RWPE1 (cell line): ENCODE data around the gene TTBK1.
A peak's percentile ranks its signal among the peaks of the same experiment; 100 is the strongest.

Source experiments
- CTCF ChIA-PET: fragments of 350-600 bp; sonication (Branson Sonifier 250); formaldehyde crosslinking; extraction: SDS; loops from one replicate; lab custom pipeline; 2021; lab: Yijun Ruan, JAX
- POLR2A ChIA-PET: fragments of 400-600 bp; formaldehyde crosslinking; extraction: SDS; loops from one replicate; lab custom pipeline; 2020; ENCODE audit warnings: antibody characterized with exemption; ENCODE audit not compliant: low non-redundant PET; lab: Yijun Ruan, JAX
- DNase-seq: peaks from one replicate; pipeline ENCODE4 v3.0.0; 2012; ENCODE audit warnings: low spot score
- H3K27ac ChIP-seq: fragments of 450-650 bp; 2 replicates; pipeline ENCODE4 v1.5.1; 2017
- TF ChIP-seq, protein P1 (sequence below): fragments of 450-650 bp; conservative IDR thresholded peaks from 2 replicates; pipeline ENCODE4 v1.5.1; 2017; ENCODE audit warnings: low read depth, mild to moderate bottlenecking

Gene TTBK1

DNA sequence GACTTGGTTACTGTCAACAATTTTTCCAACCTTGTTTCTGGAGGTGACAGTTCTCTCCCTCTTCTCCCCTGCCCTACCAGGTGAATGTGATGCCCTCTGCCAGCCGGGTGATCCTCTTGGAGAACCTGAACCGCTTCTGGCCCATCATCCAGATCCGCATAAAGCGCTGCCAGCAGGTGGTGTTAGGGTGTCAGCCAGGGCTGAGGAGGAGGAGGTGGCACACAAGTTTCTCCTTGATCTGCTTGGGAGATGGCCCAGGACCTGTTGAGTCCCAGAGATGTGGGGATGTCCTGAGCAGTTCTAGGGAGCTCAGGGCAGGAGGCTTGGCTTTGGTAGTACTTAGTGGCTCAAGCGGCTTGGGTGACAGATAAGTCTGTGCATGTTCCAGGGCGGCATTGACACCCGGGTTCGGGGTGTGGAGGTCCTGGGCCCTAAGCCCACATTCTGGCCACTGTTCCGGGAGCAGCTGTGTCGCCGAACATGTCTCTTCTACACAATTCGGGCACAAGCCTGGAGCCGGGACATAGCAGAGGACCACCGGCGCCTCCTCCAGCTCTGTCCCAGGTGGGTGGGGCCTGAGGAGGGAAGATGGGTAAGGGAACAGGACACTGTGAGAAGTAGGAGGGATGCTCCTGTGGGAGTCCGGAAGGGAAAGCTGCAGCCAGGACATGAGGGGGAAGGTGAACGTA, 40.1 kb upstream of the TTBK1 start:
- ChIA-PET CTCF (no interaction called here), POLR2A (no interaction called here)
- no peak for DNase-seq
- TF ChIP-seq, protein P1, sequence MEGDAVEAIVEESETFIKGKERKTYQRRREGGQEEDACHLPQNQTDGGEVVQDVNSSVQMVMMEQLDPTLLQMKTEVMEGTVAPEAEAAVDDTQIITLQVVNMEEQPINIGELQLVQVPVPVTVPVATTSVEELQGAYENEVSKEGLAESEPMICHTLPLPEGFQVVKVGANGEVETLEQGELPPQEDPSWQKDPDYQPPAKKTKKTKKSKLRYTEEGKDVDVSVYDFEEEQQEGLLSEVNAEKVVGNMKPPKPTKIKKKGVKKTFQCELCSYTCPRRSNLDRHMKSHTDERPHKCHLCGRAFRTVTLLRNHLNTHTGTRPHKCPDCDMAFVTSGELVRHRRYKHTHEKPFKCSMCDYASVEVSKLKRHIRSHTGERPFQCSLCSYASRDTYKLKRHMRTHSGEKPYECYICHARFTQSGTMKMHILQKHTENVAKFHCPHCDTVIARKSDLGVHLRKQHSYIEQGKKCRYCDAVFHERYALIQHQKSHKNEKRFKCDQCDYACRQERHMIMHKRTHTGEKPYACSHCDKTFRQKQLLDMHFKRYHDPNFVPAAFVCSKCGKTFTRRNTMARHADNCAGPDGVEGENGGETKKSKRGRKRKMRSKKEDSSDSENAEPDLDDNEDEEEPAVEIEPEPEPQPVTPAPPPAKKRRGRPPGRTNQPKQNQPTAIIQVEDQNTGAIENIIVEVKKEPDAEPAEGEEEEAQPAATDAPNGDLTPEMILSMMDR: no peak
- no peak overlapping the region for H3K27ac ChIP-seq

DNA sequence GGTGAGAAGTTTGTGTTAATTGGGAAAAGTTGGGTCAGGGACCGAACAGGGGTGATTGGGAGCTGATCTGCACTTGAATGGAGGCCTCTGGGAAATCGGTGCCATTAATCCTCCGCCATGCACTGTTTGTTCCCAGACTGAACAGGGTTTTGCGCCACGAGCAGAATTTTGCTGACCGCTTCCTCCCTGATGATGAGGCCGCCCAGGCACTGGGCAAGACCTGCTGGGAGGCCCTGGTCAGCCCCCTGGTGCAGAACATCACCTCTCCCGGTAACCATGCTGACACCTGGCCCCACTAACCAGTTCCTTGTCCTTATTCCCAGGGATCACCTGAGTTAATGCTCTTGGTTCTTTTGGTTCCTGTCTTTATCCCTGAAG, 39.6 kb upstream of the TTBK1 start:
- TF ChIP-seq, protein P1: no peak
- no peak overlapping the region for H3K27ac ChIP-seq
- CTCF ChIA-PET: no interaction called here
- POLR2A ChIA-PET: no interaction called here
- DNase-seq: no peak

DNA sequence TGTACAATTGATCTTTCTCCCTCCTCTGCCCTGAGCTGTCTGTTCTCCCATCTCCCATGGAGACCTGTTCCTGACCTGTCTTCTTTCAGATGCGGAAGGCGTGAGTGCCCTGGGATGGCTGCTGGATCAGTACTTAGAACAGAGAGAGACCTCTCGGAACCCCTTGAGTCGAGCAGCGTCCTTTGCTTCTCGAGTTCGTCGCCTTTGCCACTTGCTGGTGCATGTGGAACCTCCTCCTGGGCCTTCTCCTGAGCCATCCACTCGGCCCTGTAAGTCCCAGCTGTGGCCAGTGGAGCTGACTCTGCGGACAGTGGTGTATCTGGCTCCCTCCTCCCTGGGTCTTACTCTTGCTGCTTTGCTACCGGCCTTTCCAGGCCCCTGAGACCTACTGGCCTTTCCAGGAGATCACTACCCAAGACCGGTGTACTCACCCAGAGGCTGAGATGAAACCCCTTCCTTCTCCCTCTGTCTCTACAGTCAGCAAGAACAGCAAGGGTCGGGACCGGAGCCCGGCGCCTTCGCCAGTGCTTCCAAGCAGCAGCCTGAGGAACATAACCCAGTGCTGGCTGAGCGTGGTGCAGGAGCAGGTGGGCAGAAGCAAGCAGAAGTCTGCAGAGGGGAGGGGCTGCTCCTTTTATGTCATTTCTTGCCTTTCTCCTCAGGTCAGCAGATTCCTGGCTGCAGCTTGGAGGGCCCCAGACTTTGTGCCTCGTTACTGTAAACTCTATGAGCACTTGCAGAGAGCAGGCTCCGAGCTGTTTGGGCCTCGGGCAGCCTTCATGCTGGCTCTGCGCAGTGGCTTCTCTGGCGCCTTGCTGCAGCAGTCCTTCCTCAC, 38.8 kb upstream of the TTBK1 start:
- TF ChIP-seq, protein P1: no peak
- H3K27ac ChIP-seq: no peak overlapping the region
- no peak for DNase-seq
- ChIA-PET CTCF (interaction anchor here (0.6 kb wide), 1 partner anchor 105 kb away, joined by 3 read pairs; no protein-coding TSS in a partner anchor), POLR2A (no interaction called here)

DNA sequence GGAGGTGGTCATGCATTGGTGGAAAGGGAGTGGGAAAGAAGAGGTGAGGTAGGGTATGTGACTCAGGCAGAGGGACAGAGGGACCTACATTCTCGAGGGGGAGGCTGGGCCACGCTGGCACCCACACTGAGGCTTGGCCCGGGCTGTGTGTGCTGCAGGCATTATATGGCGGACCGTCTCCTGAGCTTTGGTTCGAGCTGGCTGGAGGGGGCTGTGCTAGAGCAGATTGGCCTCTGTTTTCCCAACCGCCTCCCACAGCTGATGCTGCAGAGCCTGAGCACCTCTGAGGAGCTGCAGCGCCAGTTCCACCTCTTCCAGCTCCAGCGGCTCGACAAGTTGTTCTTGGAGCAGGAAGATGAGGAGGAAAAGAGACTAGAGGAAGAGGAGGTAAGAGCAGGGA, 37.4 kb upstream of the TTBK1 start:
- no peak for DNase-seq
- peak overlapping the region; percentile 21; the same call in 1 of the 2 replicates for H3K27ac ChIP-seq
- TF ChIP-seq, protein P1: no peak
- ChIA-PET CTCF (no interaction called here), POLR2A (interaction anchor here (0.7 kb wide), 1 partner anchor 14 kb away, joined by 6 read pairs; no protein-coding TSS in a partner anchor)

DNA sequence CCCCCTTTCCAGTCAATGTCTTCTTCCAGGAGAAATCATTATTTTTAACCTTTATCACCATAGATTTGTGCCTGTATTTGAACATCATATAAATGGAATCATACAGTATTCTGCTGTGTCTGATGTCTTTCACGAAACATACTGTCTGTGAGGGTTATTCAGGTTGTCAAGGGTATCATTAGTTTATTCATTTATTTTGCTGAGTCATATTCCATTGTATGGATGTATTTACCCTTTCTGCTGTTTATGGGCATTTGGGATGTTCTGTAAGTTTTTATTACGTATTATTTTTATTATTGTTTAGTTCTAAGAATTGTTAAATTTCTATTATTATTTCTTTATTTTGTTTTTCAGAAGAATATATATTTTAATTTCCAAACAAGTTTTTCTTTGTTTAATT, 36.0 kb upstream of the TTBK1 start:
- CTCF ChIA-PET: no interaction called here
- TF ChIP-seq, protein P1: no peak
- no peak for DNase-seq
- POLR2A ChIA-PET: no interaction called here
- H3K27ac ChIP-seq: no peak overlapping the region

DNA sequence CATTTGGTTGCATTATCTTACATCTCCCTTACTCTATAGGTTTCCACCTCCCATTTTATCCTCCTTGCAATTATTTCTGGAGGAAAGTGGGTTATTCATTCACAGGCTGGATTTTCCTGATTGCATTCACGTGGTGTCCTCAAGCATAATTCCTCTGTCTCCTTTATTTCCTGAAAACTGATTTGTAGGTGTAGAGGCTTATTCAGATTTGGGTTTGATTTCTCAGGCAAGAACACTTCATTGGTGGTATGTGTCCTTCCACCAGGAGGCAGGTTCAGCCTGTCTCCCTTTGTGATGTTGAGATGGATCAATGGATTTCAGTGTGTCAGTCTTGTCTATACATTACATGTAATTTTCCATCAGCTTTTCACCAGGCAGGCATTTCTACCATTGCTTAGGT, 31.3 kb upstream of the TTBK1 start:
- TF ChIP-seq, protein P1: no peak
- DNase-seq: no peak
- no peak overlapping the region for H3K27ac ChIP-seq
- ChIA-PET CTCF (no interaction called here), POLR2A (no interaction called here)
